ENCODE data around the gene NQO2.

NQO2 gene

GRCh38 chr6:2984738-2985406 lies 14.8 kb upstream of the NQO2 start:
- no peak for DNase-seq (ENCODE audit: insufficient read length, low spot score)
- TF ChIP-seq POLR2AphosphoS5 (IDR thresholded peaks at IDR 0.05; ENCODE audit: low read depth, low read length) (no peak), POLR2A (IDR thresholded peaks at IDR 0.05; ENCODE audit: low read depth, low read length) (no peak), PAX5 (IDR thresholded peaks at IDR 0.05; ENCODE audit: insufficient read depth, low read length, severe bottlenecking) (no peak), SPI1 (IDR thresholded peaks at IDR 0.05; ENCODE audit: low read depth, low read length) (no peak), TAF1 (IDR thresholded peaks at IDR 0.05; ENCODE audit: low read depth, low read length) (no peak), POU2F2 (IDR thresholded peaks at IDR 0.05; ENCODE audit: low read depth, low read length) (no peak)
- no peak for FAIRE-seq

GRCh38 chr6:2986722-2987221 lies 12.9 kb upstream of the NQO2 start:
- no peak for FAIRE-seq

GRCh38 chr6:2988094-2988425 lies 11.6 kb upstream of the NQO2 start:
- DNase-seq (ENCODE audit: insufficient read length, low spot score): no peak
- TF ChIP-seq SPI1 (IDR thresholded peaks at IDR 0.05; ENCODE audit: low read depth, low read length) (no peak), POU2F2 (IDR thresholded peaks at IDR 0.05; ENCODE audit: low read depth, low read length) (no peak), TAF1 (IDR thresholded peaks at IDR 0.05; ENCODE audit: low read depth, low read length) (no peak), POLR2A (IDR thresholded peaks at IDR 0.05; ENCODE audit: low read depth, low read length) (no peak), PAX5 (IDR thresholded peaks at IDR 0.05; ENCODE audit: insufficient read depth, low read length, severe bottlenecking) (no peak), POLR2AphosphoS5 (IDR thresholded peaks at IDR 0.05; ENCODE audit: low read depth, low read length) (no peak)
- no peak for FAIRE-seq

More at GRCh38 chr6:2986722-2987221, 12.9 kb upstream of the NQO2 start:
- no peak for DNase-seq (ENCODE audit: insufficient read length, low spot score)
- TF ChIP-seq POU2F2 (IDR thresholded peaks at IDR 0.05; ENCODE audit: low read depth, low read length) (no peak), SPI1 (IDR thresholded peaks at IDR 0.05; ENCODE audit: low read depth, low read length) (no peak), POLR2A (IDR thresholded peaks at IDR 0.05; ENCODE audit: low read depth, low read length) (no peak), TAF1 (IDR thresholded peaks at IDR 0.05; ENCODE audit: low read depth, low read length) (no peak), POLR2AphosphoS5 (IDR thresholded peaks at IDR 0.05; ENCODE audit: low read depth, low read length) (no peak), PAX5 (IDR thresholded peaks at IDR 0.05; ENCODE audit: insufficient read depth, low read length, severe bottlenecking) (no peak)

- TF ChIP-seq SPI1 (IDR thresholded peaks at IDR 0.05; ENCODE audit: low read depth, low read length) (no peak), TAF1 (IDR thresholded peaks at IDR 0.05; ENCODE audit: low read depth, low read length) (no peak), POLR2AphosphoS5 (IDR thresholded peaks at IDR 0.05; ENCODE audit: low read depth, low read length) (no peak), PAX5 (IDR thresholded peaks at IDR 0.05; ENCODE audit: insufficient read depth, low read length, severe bottlenecking) (no peak), POU2F2 (IDR thresholded peaks at IDR 0.05; ENCODE audit: low read depth, low read length) (no peak), POLR2A (IDR thresholded peaks at IDR 0.05; ENCODE audit: low read depth, low read length) (no peak)
- no peak for DNase-seq (ENCODE audit: insufficient read length, low spot score)
- no peak for FAIRE-seq
Observed at GRCh38 chr6:2988426-2989331, 11.0 kb upstream of the NQO2 start.

- FAIRE-seq (peak; percentile 60), DNase-seq (ENCODE audit: insufficient read length, low spot score) (no peak)
- TF ChIP-seq TAF1 (IDR thresholded peaks at IDR 0.05; ENCODE audit: low read depth, low read length): peak; percentile 87
- TF ChIP-seq POLR2A (IDR thresholded peaks at IDR 0.05; ENCODE audit: low read depth, low read length): no peak
- TF ChIP-seq POLR2AphosphoS5 (IDR thresholded peaks at IDR 0.05; ENCODE audit: low read depth, low read length): peak; percentile 67
- no peak for TF ChIP-seq SPI1 (IDR thresholded peaks at IDR 0.05; ENCODE audit: low read depth, low read length)
- peak; percentile 84; the same call in 1 of the 2 replicates for TF ChIP-seq POU2F2 (IDR thresholded peaks at IDR 0.05; ENCODE audit: low read depth, low read length)
Observed at GRCh38 chr6:2989332-2990247, 10.1 kb upstream of the NQO2 start.

- DNase-seq (ENCODE audit: insufficient read length, low spot score) (no peak), FAIRE-seq (no peak)
- TF ChIP-seq SPI1 (IDR thresholded peaks at IDR 0.05; ENCODE audit: low read depth, low read length) (no peak), POU2F2 (IDR thresholded peaks at IDR 0.05; ENCODE audit: low read depth, low read length) (no peak), POLR2A (IDR thresholded peaks at IDR 0.05; ENCODE audit: low read depth, low read length) (no peak), TAF1 (IDR thresholded peaks at IDR 0.05; ENCODE audit: low read depth, low read length) (no peak), POLR2AphosphoS5 (IDR thresholded peaks at IDR 0.05; ENCODE audit: low read depth, low read length) (no peak), PAX5 (IDR thresholded peaks at IDR 0.05; ENCODE audit: insufficient read depth, low read length, severe bottlenecking) (no peak)
Observed at GRCh38 chr6:2990248-2990931, 9.3 kb upstream of the NQO2 start.

- FAIRE-seq: no peak
Observed at GRCh38 chr6:2990932-2991506, 8.7 kb upstream of the NQO2 start.

More at GRCh38 chr6:2990932-2991506, 8.7 kb upstream of the NQO2 start:
- TF ChIP-seq SPI1 (IDR thresholded peaks at IDR 0.05; ENCODE audit: low read depth, low read length): no peak
- TF ChIP-seq POLR2AphosphoS5 (IDR thresholded peaks at IDR 0.05; ENCODE audit: low read depth, low read length): no peak
- no peak for TF ChIP-seq POU2F2 (IDR thresholded peaks at IDR 0.05; ENCODE audit: low read depth, low read length)
- no peak for TF ChIP-seq PAX5 (IDR thresholded peaks at IDR 0.05; ENCODE audit: insufficient read depth, low read length, severe bottlenecking)
- no peak for TF ChIP-seq POLR2A (IDR thresholded peaks at IDR 0.05; ENCODE audit: low read depth, low read length)
- TF ChIP-seq TAF1 (IDR thresholded peaks at IDR 0.05; ENCODE audit: low read depth, low read length): no peak
- no peak for DNase-seq (ENCODE audit: insufficient read length, low spot score)
